ENCODE measurements around the gene LCN10.

DNA sequence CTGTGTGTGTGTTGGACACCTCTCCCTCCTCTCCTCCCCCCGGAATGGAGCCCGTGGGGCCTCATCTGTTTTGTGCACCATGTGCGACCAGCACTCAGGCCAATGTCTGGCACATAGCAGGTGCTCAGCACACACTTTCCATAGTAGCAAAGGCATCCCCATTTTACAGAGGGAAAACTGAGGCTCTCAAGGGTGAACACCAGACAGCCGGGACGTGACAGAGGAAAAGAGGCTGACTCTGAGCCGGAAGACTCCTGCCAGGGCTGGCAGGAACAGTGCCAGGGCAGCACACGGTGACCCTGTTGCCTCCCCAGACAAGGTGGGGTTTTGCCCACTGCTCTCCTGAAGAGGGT, 53.7 kb downstream of the LCN10 start:
- TF ChIP-seq PHF8 (IDR thresholded peaks at IDR 0.05; ENCODE audit: borderline replicate concordance, low read depth) (no peak), JUN (IDR thresholded peaks at IDR 0.05) (no peak)
- TF ChIP-seq, protein P1, sequence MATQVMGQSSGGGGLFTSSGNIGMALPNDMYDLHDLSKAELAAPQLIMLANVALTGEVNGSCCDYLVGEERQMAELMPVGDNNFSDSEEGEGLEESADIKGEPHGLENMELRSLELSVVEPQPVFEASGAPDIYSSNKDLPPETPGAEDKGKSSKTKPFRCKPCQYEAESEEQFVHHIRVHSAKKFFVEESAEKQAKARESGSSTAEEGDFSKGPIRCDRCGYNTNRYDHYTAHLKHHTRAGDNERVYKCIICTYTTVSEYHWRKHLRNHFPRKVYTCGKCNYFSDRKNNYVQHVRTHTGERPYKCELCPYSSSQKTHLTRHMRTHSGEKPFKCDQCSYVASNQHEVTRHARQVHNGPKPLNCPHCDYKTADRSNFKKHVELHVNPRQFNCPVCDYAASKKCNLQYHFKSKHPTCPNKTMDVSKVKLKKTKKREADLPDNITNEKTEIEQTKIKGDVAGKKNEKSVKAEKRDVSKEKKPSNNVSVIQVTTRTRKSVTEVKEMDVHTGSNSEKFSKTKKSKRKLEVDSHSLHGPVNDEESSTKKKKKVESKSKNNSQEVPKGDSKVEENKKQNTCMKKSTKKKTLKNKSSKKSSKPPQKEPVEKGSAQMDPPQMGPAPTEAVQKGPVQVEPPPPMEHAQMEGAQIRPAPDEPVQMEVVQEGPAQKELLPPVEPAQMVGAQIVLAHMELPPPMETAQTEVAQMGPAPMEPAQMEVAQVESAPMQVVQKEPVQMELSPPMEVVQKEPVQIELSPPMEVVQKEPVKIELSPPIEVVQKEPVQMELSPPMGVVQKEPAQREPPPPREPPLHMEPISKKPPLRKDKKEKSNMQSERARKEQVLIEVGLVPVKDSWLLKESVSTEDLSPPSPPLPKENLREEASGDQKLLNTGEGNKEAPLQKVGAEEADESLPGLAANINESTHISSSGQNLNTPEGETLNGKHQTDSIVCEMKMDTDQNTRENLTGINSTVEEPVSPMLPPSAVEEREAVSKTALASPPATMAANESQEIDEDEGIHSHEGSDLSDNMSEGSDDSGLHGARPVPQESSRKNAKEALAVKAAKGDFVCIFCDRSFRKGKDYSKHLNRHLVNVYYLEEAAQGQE (IDR thresholded peaks at IDR 0.05), result no peak

Data from A549 (cell line).